Stimulated activated CD8-positive, alpha-beta memory T cell treated with anti-CD3 and anti-CD28 coated beads, Interleukin-15, amount 100 ng/mL, for 1 hour (primary cell): Measurements from ENCODE around the gene RGS3.
"Not testable (repeated sequence)": the region's sequence is repeated elsewhere in the genome, so short reads cannot be mapped to it uniquely, and the experiment has no call there.

ENCODE experiments used
- DNase-seq: peaks from one replicate; pipeline ENCODE4 v3.0.0-alpha.2; 2020; ENCODE audit warnings: low read depth

RGS3 gene

DNA sequence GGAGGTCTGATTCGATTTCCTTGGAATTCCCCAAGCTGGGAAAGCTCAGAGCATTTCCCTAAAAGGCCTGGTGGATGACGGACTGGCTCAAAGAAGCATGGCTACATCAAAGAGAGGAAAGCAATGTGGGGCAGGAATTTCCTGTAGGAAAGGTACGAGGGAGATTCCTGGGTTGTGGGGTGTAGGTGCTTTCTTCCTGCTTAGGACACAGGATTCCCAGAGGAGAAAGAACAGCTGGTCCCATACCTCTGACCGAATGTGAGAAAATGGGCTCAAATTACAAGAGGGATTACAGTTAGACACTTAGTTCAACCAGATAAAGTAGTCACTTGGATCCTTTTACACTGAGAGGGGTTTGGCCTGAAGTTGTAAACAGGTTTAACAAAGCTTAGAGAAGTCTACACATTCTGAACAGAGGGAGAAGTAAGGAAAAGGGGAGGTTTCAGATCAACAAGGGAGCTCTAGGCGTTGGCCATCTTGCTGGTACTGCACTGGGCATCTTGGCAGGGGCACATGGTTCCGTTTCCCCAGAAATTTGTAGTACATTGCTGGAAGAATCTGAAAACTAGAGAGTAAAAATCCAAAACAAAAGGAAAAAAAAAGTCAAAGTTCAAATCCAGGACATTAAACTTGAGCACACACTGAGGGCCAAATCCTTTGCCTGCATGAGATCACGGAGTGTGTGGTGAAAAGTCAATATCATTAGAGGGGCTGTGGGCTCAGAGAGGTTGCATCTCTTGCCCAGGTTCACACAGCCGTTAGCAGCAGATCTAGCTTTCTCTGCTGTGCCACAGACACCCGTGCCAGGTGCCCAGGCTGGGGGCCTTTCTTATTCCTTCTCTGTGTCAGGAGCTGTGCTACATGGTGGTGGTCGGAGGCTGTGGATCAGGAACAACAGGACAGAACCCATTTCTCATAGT, 171.3 kb downstream of the RGS3 start:
- DNase-seq: no peak

DNA sequence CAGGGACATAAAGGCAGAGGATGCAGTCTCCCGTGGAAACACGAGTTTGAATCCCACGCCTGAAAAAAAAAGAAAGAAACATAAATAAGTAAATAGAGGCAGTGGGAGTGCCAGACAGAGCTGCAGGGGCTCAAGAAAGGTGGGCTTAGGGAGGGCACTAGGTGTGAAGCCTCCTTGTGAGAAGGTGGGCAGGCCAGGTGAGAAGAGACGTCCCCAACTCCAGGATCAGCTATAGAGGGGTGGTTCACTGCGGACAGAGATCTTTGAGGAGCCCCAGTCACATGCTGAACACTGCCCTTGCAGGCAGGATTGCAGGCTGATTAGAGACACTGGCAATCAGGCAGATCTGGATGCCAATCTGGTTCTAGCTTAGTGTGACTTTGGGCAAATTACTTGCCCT, 172.1 kb downstream of the RGS3 start:
- DNase-seq: no peak

DNA sequence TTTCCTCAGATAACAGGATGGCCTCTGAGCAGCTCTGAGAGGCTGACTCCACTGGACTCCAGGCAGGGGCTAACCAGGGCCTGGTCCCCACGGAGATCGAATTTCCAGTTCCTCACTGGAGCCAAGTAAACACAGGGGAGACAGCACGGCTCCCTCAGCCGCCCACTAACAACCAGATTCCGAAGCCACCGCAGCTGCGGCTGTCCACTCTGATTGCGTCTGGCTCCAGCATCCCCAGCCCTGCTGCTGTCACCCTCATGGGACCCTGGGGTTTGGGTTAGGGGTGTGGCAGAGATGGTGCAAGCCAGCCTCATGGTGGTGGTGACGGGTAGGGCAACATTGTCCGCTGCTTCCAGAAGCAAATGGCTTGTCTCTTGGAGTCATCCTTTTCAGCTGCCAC, 172.6 kb downstream of the RGS3 start:
- DNase-seq: no peak

DNA sequence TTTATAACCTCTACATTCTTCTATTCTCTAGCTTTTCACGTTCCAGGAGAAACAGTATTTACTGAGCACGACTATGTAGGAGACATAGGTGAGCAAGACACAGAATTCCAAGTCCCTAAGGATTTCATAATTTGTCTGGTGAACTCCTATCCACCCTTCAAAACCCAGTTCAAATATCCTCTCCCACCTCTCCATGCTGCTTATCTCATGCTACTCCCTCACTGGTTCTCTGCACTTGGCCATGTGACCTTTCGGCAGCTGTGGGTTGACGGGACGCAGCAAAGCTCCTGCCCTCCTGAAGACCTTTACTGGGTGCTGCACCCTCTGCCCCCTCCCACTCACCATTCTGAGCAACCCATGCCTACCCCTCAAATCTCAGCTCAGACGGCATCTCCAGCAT, 173.2 kb downstream of the RGS3 start:
- DNase-seq: no peak

DNA sequence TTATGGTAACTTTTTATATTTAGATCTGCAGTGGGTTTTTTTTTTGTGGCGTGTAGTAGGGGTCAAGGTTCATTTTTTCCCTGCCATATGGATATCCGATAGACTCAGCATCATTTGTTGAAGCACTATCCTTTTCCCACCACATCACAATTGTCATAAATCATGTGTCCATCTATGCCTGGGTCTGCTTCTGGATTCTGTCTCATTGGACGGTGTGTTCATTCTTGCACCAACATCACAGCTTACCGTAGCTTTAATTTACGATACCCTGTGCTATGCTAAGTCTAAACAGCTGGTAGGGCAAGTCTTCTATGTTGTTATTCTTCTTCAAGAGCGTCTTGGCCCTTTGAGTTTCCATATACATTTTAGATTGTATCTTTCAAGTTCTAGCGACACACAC, 175.0 kb downstream of the RGS3 start:
- DNase-seq: no peak

DNA sequence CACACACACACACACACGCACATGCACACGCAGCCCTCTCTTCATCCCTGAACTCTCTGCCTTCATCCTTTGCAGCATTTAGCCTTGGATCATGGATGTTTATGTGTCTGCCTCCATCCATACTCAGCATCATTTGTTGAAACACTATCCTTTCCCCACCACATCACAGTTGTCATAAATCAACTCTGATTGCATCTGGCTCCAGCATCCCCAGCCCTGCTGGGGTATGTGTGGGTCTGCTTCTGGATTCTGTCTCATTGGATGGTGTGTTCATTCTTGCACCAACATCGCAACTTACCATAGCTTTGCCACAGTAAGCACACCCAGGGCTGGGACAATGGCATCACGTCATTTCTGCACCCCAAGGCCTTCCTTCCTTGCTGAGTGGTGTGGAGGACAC, 175.4 kb downstream of the RGS3 start:
- no peak for DNase-seq

DNA sequence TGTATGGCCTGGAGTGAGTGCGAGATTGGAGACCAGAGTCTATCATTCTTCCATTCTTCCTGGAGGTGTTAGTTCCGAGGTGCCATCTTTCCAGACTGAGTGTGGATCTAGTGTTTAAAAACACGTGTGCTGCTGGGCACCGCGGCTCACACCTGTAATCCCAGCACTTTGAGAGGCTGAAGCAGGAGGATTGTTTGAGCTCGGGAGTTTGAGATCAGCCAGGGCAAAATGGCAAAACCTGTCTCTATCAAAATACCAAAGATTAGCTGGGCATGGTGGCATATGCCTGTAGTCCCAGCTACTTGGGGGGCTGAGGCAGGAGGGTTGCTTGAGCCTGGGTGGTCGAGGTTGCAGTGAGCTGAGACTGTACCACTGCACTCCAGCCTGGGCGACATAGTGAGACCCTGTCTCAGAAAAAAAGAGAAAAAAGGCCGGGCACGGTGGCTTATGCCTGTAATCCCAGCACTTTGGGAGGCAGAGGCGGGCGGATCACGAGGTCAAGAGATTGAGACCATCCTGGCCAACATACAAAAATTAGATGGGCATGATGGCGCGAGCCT, 176.0 kb downstream of the RGS3 start:
- DNase-seq: not testable (repeated sequence)

DNA sequence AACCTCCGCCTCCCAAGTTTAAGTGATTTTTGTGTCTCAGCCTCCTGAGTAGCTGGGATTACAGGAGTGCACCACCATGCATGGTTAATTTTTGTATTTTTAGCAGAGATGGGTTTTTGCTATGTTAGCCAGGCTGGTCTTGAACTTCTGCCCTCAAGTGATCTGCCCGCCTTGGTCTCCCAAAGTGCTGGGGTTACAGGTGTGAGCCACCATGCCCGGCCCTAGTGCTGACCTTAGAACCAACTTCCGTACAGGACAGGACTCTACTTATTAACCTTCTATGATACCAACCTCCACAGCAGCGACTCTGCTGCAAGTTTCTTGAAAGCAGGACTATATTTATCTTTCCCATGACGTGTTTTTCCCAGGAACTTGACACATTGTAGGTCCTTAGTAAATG, 176.9 kb downstream of the RGS3 start:
- DNase-seq: no peak

DNA sequence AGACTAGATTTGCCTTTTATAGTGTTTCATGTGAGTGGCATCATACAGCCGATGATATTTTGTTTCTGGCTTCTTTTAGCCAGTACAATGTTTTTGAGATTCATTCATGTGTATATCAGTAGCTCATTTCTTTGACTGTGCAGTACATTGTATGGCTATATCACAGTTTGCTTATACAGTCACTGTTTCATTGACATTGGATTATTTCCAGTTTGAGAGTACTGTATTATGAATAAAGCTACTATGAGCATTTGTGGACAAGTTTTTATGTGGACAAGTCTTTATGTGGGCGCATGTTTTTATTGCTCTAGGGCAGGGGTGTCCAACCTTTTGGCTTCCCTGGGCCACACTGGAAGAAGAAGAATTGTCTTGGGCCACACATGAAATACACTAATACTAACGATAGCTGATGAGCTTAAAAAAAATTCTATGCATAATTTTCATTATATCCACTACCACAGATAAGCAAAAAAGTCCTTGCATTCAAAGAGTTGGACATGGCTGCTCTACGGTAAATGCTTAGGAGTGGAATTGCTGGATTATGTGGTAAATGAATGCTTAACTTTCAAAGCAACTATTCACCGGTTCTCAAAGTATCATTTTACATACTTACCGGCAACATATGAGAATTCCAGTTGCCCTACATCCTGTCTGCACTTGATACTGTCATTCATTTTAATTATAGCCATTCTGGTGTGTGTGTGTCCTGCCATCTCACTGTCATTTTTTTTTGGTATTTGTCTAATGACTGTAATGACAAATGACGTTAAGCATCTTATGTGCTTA, 177.8 kb downstream of the RGS3 start:
- DNase-seq: no peak

DNA sequence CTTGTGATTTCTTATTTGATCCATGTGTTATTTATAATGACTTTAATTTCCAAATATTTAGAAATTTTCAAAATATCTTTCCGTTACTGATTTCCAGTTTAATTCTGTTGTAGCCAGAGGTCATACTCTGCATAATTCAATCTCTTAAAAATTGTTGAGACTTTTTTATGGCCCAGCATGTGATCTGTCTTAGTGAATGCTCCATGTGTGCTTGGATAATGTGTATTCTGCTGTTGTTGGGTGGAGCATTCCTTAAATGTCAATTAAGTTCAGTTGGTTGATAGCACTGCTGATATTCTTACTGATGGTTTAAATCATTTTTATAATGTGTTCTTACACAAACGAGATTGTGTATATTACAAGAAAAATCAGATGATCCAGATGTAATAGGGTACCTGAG, 180.8 kb downstream of the RGS3 start:
- no peak for DNase-seq

DNA sequence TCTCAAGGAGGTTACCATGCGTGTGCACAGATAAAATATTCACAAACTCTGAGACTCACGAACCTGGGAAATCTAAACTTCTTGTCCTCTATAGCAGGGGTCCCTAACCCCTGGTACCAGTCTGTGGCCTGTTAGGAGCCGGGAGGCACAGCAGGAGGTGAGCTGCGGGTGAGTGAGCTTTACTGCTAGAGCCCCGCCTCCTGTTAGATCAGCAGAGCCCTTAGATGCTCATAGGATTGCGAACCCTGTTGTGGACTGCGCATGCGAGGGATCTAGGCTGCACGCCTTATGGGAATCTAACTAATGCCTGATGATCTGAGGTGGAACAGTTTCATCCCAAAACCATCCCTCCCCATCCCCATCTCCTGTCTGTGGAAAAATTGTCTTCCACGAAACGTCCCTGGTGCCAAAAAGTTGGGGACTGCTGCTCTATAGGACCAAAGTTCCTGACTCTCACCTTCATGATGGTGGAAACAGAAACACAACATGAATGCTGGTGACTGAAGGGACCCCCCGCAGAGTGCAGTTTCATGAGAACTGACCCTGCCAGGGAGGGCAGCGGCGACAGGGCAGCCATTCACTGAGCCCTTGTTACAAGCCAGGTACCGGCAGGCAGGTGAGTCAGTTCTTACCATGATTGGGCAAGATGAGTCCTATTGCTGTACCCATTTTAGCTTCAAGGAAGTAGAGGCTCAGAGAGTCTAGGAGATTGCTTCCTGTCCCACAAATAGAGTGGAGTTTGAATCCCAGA, 181.9 kb downstream of the RGS3 start:
- no peak for DNase-seq

DNA sequence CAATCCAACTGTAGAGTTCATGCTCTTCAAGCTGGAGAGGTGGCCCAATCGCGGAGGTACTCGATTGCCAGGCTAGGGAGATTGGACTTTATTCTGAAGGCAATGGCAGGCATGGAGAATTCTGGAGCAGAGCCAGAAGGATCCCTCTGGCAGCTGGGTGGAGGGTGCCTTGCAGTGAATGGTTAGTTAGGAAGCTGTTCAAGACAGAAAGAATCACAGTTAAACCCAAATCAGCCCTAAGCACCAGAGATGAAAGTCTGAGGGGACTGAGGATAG, 182.4 kb downstream of the RGS3 start:
- DNase-seq: no peak

DNA sequence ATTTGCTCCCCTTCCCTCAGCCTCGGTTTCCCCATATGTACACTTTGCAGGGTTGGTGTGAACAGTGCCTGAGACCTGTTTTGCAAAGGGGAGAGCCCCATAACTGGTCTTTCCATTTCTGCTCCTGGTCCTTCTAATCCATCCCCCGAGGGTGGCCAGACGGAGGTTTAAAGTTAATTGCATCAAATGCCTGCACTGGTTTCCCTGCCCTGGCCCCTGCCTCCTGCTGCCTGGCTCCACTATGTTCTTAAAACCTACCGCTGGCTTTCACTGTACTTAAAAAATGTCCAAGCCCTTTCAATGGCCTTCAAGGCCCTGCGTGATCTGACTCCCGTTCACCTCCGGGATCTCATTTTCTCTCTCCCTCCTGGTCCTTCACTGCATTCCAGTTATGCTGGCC, 183.0 kb downstream of the RGS3 start:
- no peak for DNase-seq
